Central memory CD8-positive, alpha-beta T cell (primary cell): ENCODE measurements around the gene ANO10.
"Not testable (repeated sequence)": the region's sequence is repeated elsewhere in the genome, so short reads cannot be mapped to it uniquely, and the experiment has no call there.

Experiments
- ATAC-seq: fragments of 150-1000 bp; cut with Tn5 transposase; replicated peaks from 2 replicates; pipeline ENCODE4 v1.10.0; 2022; ENCODE audit warnings: mild to moderate bottlenecking, moderate FRiP score, moderate number of reproducible peaks; ENCODE audit not compliant: poor library complexity, severe bottlenecking; ENCODE audit errors: extremely low read depth
- DNase-seq, 2 donors: peaks; one replicate each; pipeline ENCODE4 v3.0.0; 2021; ENCODE audit warnings: low spot score in 2 of 2
- H3K27ac Mint-ChIP-seq: one replicate; pipeline ENCODE4 v1.8.0; 2022; ENCODE audit warnings: low read depth, mild to moderate bottlenecking, moderate library complexity, mixed read lengths
- H3K27me3 Mint-ChIP-seq: one replicate; pipeline ENCODE4 v1.8.0; 2022; ENCODE audit warnings: mixed read lengths
- H3K36me3 Mint-ChIP-seq: one replicate; pipeline ENCODE4 v1.8.0; 2022; ENCODE audit warnings: mild to moderate bottlenecking, moderate library complexity, mixed read lengths; ENCODE audit not compliant: insufficient read depth
- H3K4me1 Mint-ChIP-seq: one replicate; pipeline ENCODE4 v1.8.0; 2022; ENCODE audit warnings: mixed read lengths
- H3K4me3 Mint-ChIP-seq: one replicate; pipeline ENCODE4 v1.8.0; 2022; ENCODE audit warnings: mild to moderate bottlenecking, moderate library complexity, mixed read lengths
- H3K9me3 Mint-ChIP-seq: one replicate; pipeline ENCODE4 v1.8.0; 2022; ENCODE audit warnings: mixed read lengths

Gene ANO10

GRCh38 chr3:43364494-43364893 is 257.3 kb downstream of the ANO10 start:
- ATAC-seq (no peak), DNase-seq (no peak)
- Mint-ChIP-seq H3K9me3 (no peaks in the 10 kb centered on the region), H3K4me3 (no peak overlapping the region), H3K4me1 (peaks cover 12% of the 10 kb centered on the region), H3K27ac (no peak overlapping the region), H3K27me3 (no peaks in the 10 kb centered on the region), H3K36me3 (peaks cover 3% of the 10 kb centered on the region)

DNA sequence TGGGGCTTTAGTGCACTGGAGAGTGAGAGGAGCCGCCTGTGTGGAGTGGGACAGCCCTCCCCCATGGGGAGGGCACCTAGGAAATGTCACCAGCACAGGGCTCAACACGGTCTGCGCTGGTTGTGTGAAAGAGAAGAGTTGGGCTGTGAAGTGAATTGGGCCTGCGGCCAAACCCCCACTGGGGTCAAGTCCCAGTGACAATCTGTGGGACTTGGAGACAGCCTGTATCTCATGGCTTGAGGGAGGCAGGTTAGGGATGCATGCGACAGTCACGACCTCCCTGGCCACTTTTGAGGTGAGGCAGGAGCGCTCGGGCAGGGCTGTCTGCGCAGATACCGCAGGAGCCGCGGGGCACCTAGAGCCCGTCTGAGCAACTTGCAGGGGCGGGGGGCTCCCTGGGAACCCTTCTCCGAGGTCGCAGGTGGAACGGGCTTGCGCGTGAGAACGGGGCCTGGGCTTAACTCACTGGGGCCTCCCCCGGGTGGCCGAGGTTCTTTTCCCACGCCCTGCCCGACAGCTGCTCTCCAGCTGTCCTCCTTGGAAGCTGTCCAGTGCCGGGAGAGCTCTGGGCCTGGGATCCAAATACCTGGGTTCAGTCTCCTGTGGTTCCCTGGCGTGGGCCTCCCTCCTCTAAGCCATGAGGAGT is 258.1 kb downstream of the ANO10 start:
- Mint-ChIP-seq H3K36me3 (peaks cover 5% of the 10 kb centered on the region), H3K27me3 (no peaks in the 10 kb centered on the region), H3K27ac (no peak overlapping the region), H3K4me1 (peaks cover 12% of the 10 kb centered on the region), H3K4me3 (no peak overlapping the region), H3K9me3 (no peaks in the 10 kb centered on the region)
- ATAC-seq (no peak), DNase-seq (no peak)

DNA sequence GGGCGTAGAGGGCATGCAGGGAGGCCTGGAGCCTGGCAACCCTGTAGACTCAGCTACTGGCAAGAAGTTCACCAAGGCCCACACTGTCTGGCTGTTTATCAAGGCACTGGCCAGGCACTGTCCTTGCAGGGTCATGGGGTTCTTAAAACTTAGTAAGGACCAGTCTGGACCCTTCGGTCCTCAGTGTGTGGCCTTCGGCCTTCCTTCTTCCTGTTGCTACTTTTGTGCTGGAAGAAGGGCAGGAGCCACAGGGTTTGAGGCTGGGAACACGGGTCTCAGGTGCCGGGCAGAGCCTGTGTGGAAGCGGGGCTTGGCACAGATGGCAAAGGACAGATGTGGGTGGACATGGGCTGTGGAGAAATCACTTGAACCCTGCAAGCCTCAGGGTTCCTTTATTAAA is 258.9 kb downstream of the ANO10 start:
- ATAC-seq, result no peak
- no peak for DNase-seq
- Mint-ChIP-seq H3K9me3 (no peaks in the 10 kb centered on the region), H3K4me1 (peaks cover 7% of the 10 kb centered on the region), H3K4me3 (no peak overlapping the region), H3K27me3 (no peaks in the 10 kb centered on the region), H3K36me3 (peaks cover 5% of the 10 kb centered on the region), H3K27ac (peak overlapping the region; percentile 25)

DNA sequence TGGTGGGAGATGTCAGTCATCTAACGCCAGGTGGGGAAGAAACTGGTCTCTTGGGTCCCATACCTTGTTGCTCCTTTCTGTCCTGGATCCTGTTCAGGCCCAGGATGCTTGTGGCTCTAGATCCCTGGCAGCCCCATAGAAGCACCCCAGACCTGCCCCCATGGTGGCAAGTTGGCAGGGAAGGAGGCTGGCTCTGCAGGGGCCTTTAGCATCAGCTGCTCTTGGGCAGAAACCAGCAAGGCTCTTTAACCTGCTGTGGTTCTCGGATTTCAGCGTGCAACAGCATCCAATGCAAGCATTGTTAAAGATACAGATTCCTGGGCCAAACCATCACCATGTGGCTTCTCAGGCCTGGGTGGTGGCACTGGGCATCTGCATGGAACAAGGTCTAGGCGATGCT is 259.6 kb downstream of the ANO10 start:
- no peak for ATAC-seq
- peak overlapping the region; percentile 25 for H3K27ac Mint-ChIP-seq
- H3K36me3 Mint-ChIP-seq, result peaks cover 5% of the 10 kb centered on the region
- H3K4me1 Mint-ChIP-seq, result peaks cover 6% of the 10 kb centered on the region
- H3K4me3 Mint-ChIP-seq, result no peak overlapping the region
- DNase-seq, result no peak
- no peaks in the 10 kb centered on the region for H3K27me3 Mint-ChIP-seq
- peaks cover 6% of the 10 kb centered on the region for H3K9me3 Mint-ChIP-seq

DNA sequence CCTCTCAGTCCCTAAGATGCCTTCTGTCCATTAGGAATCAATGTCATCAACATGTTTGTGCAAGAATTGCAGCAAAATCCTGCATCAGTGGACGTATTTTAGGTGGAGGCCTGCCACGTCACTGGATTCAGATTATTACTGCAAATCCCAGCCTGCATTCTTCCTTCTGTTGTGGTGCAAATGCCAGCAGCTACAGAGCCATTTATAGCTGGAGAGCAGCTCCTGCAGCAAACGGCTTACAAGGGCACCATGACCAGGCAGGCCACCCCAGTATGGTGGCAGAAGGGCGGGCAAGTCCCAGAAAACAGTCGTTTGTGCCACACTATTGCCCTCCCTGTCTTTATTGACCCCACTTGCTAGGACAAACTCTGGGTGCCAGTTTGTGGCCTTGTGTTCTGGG is 260.7 kb downstream of the ANO10 start:
- no peak for DNase-seq
- H3K4me3 Mint-ChIP-seq, result no peak overlapping the region
- H3K27ac Mint-ChIP-seq, result no peak overlapping the region
- H3K27me3 Mint-ChIP-seq, result no peaks in the 10 kb centered on the region
- ATAC-seq, result no peak
- H3K9me3 Mint-ChIP-seq, result peaks cover 6% of the 10 kb centered on the region
- H3K36me3 Mint-ChIP-seq, result peaks cover 5% of the 10 kb centered on the region
- H3K4me1 Mint-ChIP-seq, result peaks cover 6% of the 10 kb centered on the region

GRCh38 chr3:43356033-43356432 is 265.8 kb downstream of the ANO10 start:
- H3K9me3 Mint-ChIP-seq, result peaks cover 36% of the 10 kb centered on the region
- not testable (repeated sequence) for DNase-seq, H3K27ac Mint-ChIP-seq, ATAC-seq, H3K27me3 Mint-ChIP-seq, H3K4me3 Mint-ChIP-seq
- H3K4me1 Mint-ChIP-seq, result peaks cover 17% of the 10 kb centered on the region
- peaks cover 26% of the 10 kb centered on the region for H3K36me3 Mint-ChIP-seq

- no peak for DNase-seq
- Mint-ChIP-seq H3K4me3 (peak overlapping the region; percentile 2), H3K27me3 (no peaks in the 10 kb centered on the region), H3K27ac (peak overlapping the region; percentile 71), H3K4me1 (peaks cover 19% of the 10 kb centered on the region), H3K36me3 (peaks cover 29% of the 10 kb centered on the region), H3K9me3 (peaks cover 36% of the 10 kb centered on the region)
- ATAC-seq, result no peak
Observed at GRCh38 chr3:43353923-43354670, 267.7 kb downstream of the ANO10 start.

DNA sequence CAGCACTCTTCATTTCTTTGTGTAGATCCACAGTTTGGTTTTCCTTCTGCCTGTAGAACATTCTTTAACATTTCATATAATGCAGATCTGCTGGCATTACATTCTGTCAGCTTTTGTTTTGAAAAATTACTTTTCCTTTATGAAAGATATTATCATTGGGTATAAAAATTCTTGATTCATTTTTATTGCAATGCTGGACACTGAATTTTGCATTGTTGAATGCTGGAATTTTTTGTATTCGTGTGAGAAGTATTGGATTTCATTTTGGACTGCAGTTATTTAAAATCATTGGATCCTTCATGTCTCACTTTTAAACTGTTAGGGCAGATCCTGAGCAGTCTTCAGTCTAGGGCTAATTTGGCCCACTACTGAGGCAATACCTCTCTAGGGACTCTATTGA is 268.4 kb downstream of the ANO10 start:
- peaks cover 36% of the 10 kb centered on the region for H3K9me3 Mint-ChIP-seq
- H3K27me3 Mint-ChIP-seq, result no peaks in the 10 kb centered on the region
- H3K36me3 Mint-ChIP-seq, result peaks cover 36% of the 10 kb centered on the region
- no peak for DNase-seq
- ATAC-seq, result no peak
- H3K4me1 Mint-ChIP-seq, result peaks cover 23% of the 10 kb centered on the region
- H3K27ac Mint-ChIP-seq, result peak overlapping the region; percentile 71
- no peak overlapping the region for H3K4me3 Mint-ChIP-seq

- H3K4me3 Mint-ChIP-seq, result no peak overlapping the region
- H3K27ac Mint-ChIP-seq, result peak overlapping the region; percentile 78
- peaks cover 18% of the 10 kb centered on the region for H3K9me3 Mint-ChIP-seq
- peaks cover 55% of the 10 kb centered on the region for H3K36me3 Mint-ChIP-seq
- no peak for DNase-seq
- H3K4me1 Mint-ChIP-seq, result peaks cover 51% of the 10 kb centered on the region
- no peak for ATAC-seq
- H3K27me3 Mint-ChIP-seq, result no peaks in the 10 kb centered on the region
Observed at GRCh38 chr3:43349716-43350115, 272.1 kb downstream of the ANO10 start.

DNA sequence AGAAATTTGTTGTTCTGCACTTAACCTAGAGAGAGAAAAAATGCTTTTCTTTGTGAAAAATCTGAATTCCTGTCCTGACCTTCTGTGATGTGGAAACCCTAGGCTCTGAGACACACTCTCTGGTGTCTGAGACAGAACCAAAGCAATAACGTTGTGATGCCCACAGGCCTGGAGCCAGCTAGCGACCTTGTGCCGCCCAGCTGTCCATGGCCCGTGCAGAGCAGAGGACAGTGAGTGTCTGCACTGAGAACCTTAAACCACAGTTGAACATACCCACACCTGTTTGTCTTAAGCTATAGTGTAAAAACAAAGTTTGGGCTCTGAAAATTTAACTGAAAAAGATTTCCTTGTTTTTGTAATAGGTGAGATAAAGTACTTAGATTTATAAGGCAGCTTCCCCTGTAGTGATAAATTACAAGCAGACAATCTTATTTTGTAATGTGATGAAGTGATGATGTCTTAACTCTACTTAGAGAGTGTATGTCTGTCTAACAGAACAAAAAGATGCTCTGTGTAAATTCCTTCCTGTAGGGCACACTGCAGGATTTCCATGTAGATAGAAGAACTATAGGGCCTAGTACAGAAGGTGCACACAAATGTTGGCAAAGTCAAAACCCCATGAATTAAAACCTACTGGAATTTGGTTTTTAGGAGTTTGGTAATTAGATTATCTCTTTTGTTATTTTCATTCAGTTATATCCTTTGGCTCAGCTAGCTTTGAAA is 272.8 kb downstream of the ANO10 start:
- DNase-seq (no peak), ATAC-seq (no peak)
- Mint-ChIP-seq H3K4me3 (peak overlapping the region; percentile 7), H3K9me3 (peaks cover 11% of the 10 kb centered on the region), H3K36me3 (peaks cover 55% of the 10 kb centered on the region), H3K27me3 (no peaks in the 10 kb centered on the region), H3K4me1 (peaks cover 53% of the 10 kb centered on the region), H3K27ac (peak overlapping the region; percentile 78)

DNA sequence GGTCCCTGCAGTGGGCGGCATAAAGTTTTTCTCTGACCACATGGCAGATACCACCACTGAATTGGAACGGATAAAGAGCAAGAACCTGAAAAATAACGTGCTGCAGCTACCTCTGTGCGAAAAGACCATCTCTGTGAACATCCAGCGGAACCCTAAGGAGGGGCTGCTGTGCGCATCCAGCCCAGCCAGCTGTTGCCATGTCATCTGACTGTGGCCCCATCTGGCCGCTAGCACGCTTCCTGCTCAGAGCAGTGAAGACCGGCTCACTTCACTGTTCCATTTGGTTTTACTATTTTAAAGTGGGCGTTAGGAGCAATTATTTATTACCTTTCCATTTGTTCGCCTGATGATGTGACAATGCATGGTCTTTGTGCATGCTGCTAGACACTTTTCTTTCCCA is 273.5 kb downstream of the ANO10 start:
- ATAC-seq (no peak), DNase-seq (no peak)
- H3K27me3 Mint-ChIP-seq, result no peaks in the 10 kb centered on the region
- H3K36me3 Mint-ChIP-seq, result peaks cover 58% of the 10 kb centered on the region
- peak overlapping the region; percentile 78 for H3K27ac Mint-ChIP-seq
- H3K4me1 Mint-ChIP-seq, result peaks cover 57% of the 10 kb centered on the region
- peaks cover 9% of the 10 kb centered on the region for H3K9me3 Mint-ChIP-seq
- H3K4me3 Mint-ChIP-seq, result no peak overlapping the region

GRCh38 chr3:43347774-43348173 is 274.0 kb downstream of the ANO10 start:
- Mint-ChIP-seq H3K9me3 (peaks cover 9% of the 10 kb centered on the region), H3K27ac (peak overlapping the region; percentile 95), H3K36me3 (peaks cover 63% of the 10 kb centered on the region), H3K4me1 (peaks cover 61% of the 10 kb centered on the region), H3K4me3 (peak overlapping the region; percentile 71), H3K27me3 (no peaks in the 10 kb centered on the region)
- no peak for ATAC-seq
- no peak for DNase-seq
